NB4 (cell line): ENCODE data around the gene LTB4R.

Source experiments
- MAX ChIP-seq: IDR thresholded peaks from 2 replicates; pipeline ENCODE4 v1.6.1; 2011; ENCODE audit warnings: low read depth, low read length
- POLR2A ChIP-seq: IDR thresholded peaks from 2 replicates; pipeline ENCODE4 v1.6.1; 2011; ENCODE audit warnings: mild to moderate bottlenecking; ENCODE audit not compliant: insufficient read length; ENCODE audit errors: extremely low read depth
- TF ChIP-seq, protein P1 (sequence below): IDR thresholded peaks from one replicate; pipeline ENCODE4 v1.5.1; 2012; ENCODE audit warnings: low read depth, low read length

DNA sequence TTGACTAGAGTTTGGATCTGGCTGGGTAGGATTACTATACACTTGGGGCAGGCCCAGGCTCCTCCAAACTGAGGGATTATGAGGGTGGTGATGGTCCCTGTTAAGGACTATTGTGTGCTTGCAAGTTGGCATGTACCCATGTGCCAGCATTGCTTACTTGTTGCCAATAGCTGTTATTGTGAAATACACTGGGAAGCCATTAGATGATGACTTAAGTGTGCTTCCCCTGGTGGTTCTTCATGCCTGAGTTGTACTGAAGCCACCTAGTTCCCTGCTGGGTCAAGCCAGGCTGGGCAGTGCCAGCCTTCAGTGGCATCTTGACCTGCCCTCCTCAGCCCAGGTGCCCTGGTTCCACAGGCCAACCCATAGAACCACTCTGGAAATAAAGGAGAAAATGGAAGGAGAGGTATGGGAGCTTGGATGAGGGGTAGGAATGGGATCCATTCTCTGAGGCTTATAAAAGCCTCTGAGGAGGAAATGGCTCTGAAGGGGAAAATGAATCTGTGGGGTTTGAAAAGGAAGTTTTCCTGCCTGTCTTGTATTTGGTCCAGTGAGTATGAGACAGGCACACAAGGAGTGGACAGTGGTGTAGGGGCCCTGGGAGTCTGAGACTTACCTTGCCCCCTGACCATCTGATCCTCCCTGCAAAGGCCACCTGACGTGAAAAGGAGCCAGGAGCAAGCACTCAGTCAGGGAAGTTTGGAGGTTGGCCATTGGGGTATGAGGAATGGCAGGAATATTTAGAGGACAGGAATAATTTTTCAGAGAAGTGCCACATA lies 724 bp downstream of the LTB4R start:
- TF ChIP-seq POLR2A = no peak
- TF ChIP-seq, protein P1, sequence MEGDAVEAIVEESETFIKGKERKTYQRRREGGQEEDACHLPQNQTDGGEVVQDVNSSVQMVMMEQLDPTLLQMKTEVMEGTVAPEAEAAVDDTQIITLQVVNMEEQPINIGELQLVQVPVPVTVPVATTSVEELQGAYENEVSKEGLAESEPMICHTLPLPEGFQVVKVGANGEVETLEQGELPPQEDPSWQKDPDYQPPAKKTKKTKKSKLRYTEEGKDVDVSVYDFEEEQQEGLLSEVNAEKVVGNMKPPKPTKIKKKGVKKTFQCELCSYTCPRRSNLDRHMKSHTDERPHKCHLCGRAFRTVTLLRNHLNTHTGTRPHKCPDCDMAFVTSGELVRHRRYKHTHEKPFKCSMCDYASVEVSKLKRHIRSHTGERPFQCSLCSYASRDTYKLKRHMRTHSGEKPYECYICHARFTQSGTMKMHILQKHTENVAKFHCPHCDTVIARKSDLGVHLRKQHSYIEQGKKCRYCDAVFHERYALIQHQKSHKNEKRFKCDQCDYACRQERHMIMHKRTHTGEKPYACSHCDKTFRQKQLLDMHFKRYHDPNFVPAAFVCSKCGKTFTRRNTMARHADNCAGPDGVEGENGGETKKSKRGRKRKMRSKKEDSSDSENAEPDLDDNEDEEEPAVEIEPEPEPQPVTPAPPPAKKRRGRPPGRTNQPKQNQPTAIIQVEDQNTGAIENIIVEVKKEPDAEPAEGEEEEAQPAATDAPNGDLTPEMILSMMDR = no peak
- TF ChIP-seq MAX = no peak
